ENCODE results near the gene TOMT.

DNA sequence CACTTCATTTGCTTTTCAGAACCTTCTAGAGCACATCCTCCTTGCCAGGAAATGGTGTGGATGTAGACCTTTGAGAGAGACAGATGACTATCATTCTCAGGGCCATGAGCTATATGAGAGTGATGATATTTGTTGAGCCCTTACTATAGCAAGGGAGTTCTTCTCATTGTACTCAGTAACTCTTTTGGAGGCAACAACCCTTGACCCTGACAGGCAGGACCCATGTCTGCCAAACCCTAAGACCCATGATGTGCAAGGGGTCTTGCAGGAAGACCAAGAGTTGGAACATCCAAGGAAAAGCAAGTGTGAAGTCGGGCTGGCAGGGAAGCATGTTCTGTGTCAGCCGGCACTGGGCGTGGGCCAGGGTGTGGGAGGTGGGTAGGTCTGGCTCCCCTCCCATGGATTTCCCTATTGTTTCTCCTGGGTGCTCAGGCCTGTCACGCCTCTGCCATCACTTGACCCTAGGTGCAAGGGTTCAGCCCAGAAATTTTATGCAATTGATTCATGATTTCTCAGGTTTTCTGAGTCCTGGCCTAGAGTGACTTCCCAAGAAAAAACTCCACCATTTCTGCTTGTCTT is 31.0 kb downstream of the TOMT start:
- TF ChIP-seq, protein P1, sequence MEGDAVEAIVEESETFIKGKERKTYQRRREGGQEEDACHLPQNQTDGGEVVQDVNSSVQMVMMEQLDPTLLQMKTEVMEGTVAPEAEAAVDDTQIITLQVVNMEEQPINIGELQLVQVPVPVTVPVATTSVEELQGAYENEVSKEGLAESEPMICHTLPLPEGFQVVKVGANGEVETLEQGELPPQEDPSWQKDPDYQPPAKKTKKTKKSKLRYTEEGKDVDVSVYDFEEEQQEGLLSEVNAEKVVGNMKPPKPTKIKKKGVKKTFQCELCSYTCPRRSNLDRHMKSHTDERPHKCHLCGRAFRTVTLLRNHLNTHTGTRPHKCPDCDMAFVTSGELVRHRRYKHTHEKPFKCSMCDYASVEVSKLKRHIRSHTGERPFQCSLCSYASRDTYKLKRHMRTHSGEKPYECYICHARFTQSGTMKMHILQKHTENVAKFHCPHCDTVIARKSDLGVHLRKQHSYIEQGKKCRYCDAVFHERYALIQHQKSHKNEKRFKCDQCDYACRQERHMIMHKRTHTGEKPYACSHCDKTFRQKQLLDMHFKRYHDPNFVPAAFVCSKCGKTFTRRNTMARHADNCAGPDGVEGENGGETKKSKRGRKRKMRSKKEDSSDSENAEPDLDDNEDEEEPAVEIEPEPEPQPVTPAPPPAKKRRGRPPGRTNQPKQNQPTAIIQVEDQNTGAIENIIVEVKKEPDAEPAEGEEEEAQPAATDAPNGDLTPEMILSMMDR (IDR thresholded peaks at IDR 0.05), result no peak
- TF ChIP-seq EZH2 (IDR thresholded peaks at IDR 0.05) (no peak), EZH2phosphoT487 (IDR thresholded peaks at IDR 0.05) (no peak)

Measured in neural progenitor cell (in vitro differentiated cells).